OCI-LY1 (cell line): ENCODE results near the gene CDR2.

ENCODE experiments used
- CTCF ChIP-seq: fragments of 200-600 bp; sonication (generic), shearing (Covaris generic); IDR thresholded peaks from 2 replicates; pipeline ENCODE4 v1.5.1; 2017; ENCODE audit warnings: mild to moderate bottlenecking, antibody characterized with exemption, low read length, moderate library complexity, mixed read lengths
- EZH2 ChIP-seq: fragments of 200-600 bp; sonication (generic), shearing (Covaris generic); IDR thresholded peaks from 2 replicates; pipeline ENCODE4 v1.8.0; 2017; ENCODE audit warnings: borderline replicate concordance, mixed run types, mild to moderate bottlenecking, antibody characterized with exemption, low read length, moderate library complexity, mixed read lengths

GRCh38 chr16:22346483-22346882 lies 27.9 kb downstream of the CDR2 start:
- TF ChIP-seq CTCF = no peak
- no peak for TF ChIP-seq EZH2
